Duodenal mucosa (tissue), 2 donors: Measurements from ENCODE around the gene COG4.

ENCODE experiments used
- H3K27ac ChIP-seq: one replicate; pipeline ENCODE4 v1.7.0; 2013; ENCODE audit warnings: low read depth, low read length
- H3K27me3 ChIP-seq, 2 donors: one replicate each; pipeline ENCODE4 v1.7.0; 2013; ENCODE audit warnings: low read length in 2 of 2, control low read depth in 1 of 2; ENCODE audit not compliant: insufficient read depth in 2 of 2, control insufficient read depth in 1 of 2
- H3K36me3 ChIP-seq, 2 donors: one replicate each; pipeline ENCODE4 v1.7.0; 2013; ENCODE audit warnings: low read length in 2 of 2, control low read depth in 1 of 2; ENCODE audit not compliant: insufficient read depth in 2 of 2, control insufficient read depth in 1 of 2
- H3K4me1 ChIP-seq, 2 donors: one replicate each; pipeline ENCODE4 v1.7.0; 2013; ENCODE audit warnings: low read length in 2 of 2, control low read depth in 1 of 2; ENCODE audit not compliant: insufficient read depth in 2 of 2, control insufficient read depth in 1 of 2
- H3K4me3 ChIP-seq, 2 donors: one replicate each; pipeline ENCODE4 v1.7.0; 2013; ENCODE audit warnings: low read length in 2 of 2, low read depth in 1 of 2
- H3K9ac ChIP-seq, 2 donors: one replicate each; pipeline ENCODE4 v1.7.0; 2013; ENCODE audit warnings: low read length in 2 of 2, low read depth in 1 of 2
- H3K9me3 ChIP-seq, 2 donors: one replicate each; pipeline ENCODE4 v1.7.0; 2013; ENCODE audit warnings: low read length in 2 of 2, control low read depth in 1 of 2; ENCODE audit not compliant: control insufficient read depth in 1 of 2

The COG4 gene

GRCh38 chr16:70523076-70523742 lies at the start of gene COG4:
TSS of gene COG4 (minus strand) at chr16:70523554. CDS start at chr16:70523543, 11 bp downstream.
- peak within 1 kb of the TSS; percentile 98 to 100 for H3K4me3 ChIP-seq
- H3K9me3 ChIP-seq, result no peaks in the 10 kb centered on the region
- peak within 1 kb of the TSS; percentile 71 for H3K27ac ChIP-seq
- H3K36me3 ChIP-seq, result peaks cover 9 to 12% of the 10 kb centered on the region in 2 donors
- H3K27me3 ChIP-seq, result no peaks in the 10 kb centered on the region
- H3K4me1 ChIP-seq, result peaks cover 26 to 29% of the 10 kb centered on the region in 2 donors
- peak within 1 kb of the TSS; percentile 87 to 90 for H3K9ac ChIP-seq

- Histone ChIP-seq H3K4me1 (peaks cover 11 to 26% of the 10 kb centered on the region in 2 donors), H3K9me3 (no peaks in the 10 kb centered on the region), H3K27me3 (no peaks in the 10 kb centered on the region), H3K36me3 (peaks cover 45 to 57% of the 10 kb centered on the region in 2 donors), H3K9ac (peak overlapping the region in 1 of 2 donors; percentile 6), H3K27ac (no peak overlapping the region), H3K4me3 (no peak overlapping the region)
Observed at GRCh38 chr16:70572926-70573270, 49.5 kb upstream of the COG4 start.

- H3K36me3 ChIP-seq, result peaks cover 48 to 63% of the 10 kb centered on the region in 2 donors
- H3K27me3 ChIP-seq, result no peaks in the 10 kb centered on the region
- no peak overlapping the region for H3K9ac ChIP-seq
- no peaks in the 10 kb centered on the region for H3K9me3 ChIP-seq
- H3K27ac ChIP-seq, result no peak overlapping the region
- H3K4me1 ChIP-seq, result peaks cover 11 to 26% of the 10 kb centered on the region in 2 donors
- no peak overlapping the region for H3K4me3 ChIP-seq
Observed at GRCh38 chr16:70572050-70572925, 48.9 kb upstream of the COG4 start.

DNA sequence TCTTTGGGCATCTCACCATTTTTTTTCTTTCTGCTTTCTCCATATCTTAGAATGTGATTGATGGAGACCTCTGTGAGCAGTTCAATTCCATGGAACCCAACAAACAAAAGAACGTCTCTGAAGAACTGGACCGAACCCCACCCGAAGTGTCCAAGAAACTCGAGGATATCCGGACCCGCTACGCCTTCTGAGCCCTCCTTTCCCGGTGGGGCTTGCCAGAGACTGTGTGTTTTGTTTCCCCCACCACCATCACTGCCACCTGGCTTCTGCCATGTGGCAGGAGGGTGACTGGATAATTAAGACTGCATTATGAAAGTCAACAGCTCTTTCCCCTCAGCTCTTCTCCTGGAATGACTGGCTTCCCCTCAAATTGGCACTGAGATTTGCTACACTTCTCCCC lies 48.3 kb upstream of the COG4 start:
- H3K36me3 ChIP-seq, result peaks cover 52 to 70% of the 10 kb centered on the region in 2 donors
- H3K27ac ChIP-seq, result no peak overlapping the region

GRCh38 chr16:70570967-70571570 lies 47.7 kb upstream of the COG4 start:
- Histone ChIP-seq H3K27me3 (no peaks in the 10 kb centered on the region), H3K4me1 (peaks cover 0 to 16% of the 10 kb centered on the region in 2 donors), H3K36me3 (peaks cover 52 to 76% of the 10 kb centered on the region in 2 donors), H3K9me3 (no peaks in the 10 kb centered on the region), H3K4me3 (no peak overlapping the region), H3K9ac (no peak overlapping the region), H3K27ac (no peak overlapping the region)

More for the DNA sequence above, 48.3 kb upstream of the COG4 start:
- Histone ChIP-seq H3K9ac (no peak overlapping the region), H3K4me3 (no peak overlapping the region), H3K27me3 (no peaks in the 10 kb centered on the region), H3K4me1 (peaks cover 5 to 21% of the 10 kb centered on the region in 2 donors), H3K9me3 (no peaks in the 10 kb centered on the region)

DNA sequence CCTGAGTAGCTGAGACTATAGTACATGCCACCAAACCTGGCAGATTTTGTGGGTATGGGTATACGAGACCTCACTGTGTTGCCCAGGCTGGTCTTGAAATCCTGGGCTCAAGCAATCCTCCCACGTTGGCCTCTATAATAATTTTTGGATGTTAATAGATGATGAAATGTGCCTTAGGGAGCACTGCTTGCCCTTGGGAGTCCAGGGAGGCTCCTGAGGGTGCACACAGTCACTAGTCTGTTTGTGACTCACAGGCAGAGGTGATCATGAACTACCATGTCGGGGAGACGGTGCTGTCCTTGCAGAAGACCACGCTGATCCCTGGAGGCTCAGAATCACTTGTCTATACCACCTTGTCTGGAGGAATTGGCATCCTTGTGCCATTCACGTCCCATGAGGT lies 46.4 kb upstream of the COG4 start:
- H3K27me3 ChIP-seq, result no peaks in the 10 kb centered on the region
- peaks cover 0 to 11% of the 10 kb centered on the region in 2 donors for H3K4me1 ChIP-seq
- peaks cover 60 to 89% of the 10 kb centered on the region in 2 donors for H3K36me3 ChIP-seq
- H3K9me3 ChIP-seq, result no peaks in the 10 kb centered on the region
- no peak overlapping the region for H3K9ac ChIP-seq
- H3K27ac ChIP-seq, result no peak overlapping the region
- H3K4me3 ChIP-seq, result no peak overlapping the region

GRCh38 chr16:70568601-70569237 lies 45.4 kb upstream of the COG4 start:
- Histone ChIP-seq H3K36me3 (peaks cover 71 to 98% of the 10 kb centered on the region in 2 donors), H3K9me3 (no peaks in the 10 kb centered on the region), H3K27me3 (no peaks in the 10 kb centered on the region), H3K27ac (no peak overlapping the region), H3K9ac (no peak overlapping the region), H3K4me3 (no peak overlapping the region), H3K4me1 (peaks cover 0 to 11% of the 10 kb centered on the region in 2 donors)

GRCh38 chr16:70565053-70565452 lies 41.7 kb upstream of the COG4 start:
- peaks cover 69 to 99% of the 10 kb centered on the region in 2 donors for H3K36me3 ChIP-seq
- no peaks in the 10 kb centered on the region for H3K4me1 ChIP-seq
- no peak overlapping the region for H3K27ac ChIP-seq
- no peak overlapping the region for H3K9ac ChIP-seq
- H3K27me3 ChIP-seq, result no peaks in the 10 kb centered on the region
- H3K9me3 ChIP-seq, result no peaks in the 10 kb centered on the region
- no peak overlapping the region for H3K4me3 ChIP-seq

DNA sequence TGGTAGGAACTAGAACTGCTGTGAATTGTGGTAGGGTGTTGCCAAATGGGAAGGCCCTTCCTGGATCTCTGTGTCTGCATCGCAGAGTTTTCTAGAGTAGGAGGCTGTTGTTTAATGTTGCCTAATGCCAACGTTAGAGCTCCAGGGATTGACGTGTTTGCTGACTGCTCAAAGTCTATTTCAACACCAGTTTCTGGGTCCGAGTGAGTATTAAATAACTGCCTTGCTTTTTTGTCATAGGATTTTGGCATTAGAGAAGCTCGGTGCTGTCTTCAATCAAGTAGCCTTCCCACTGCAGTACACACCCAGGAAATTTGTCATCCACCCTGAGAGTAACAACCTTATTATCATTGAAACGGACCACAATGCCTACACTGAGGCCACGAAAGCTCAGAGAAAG lies 40.3 kb upstream of the COG4 start:
- peaks cover 61 to 100% of the 10 kb centered on the region in 2 donors for H3K36me3 ChIP-seq
- H3K27ac ChIP-seq, result no peak overlapping the region
- H3K9me3 ChIP-seq, result no peaks in the 10 kb centered on the region
- no peak overlapping the region for H3K9ac ChIP-seq
- H3K4me1 ChIP-seq, result no peaks in the 10 kb centered on the region
- no peaks in the 10 kb centered on the region for H3K27me3 ChIP-seq
- no peak overlapping the region for H3K4me3 ChIP-seq
